Activated CD8-positive, alpha-beta memory T cell treated with anti-CD3 and anti-CD28 coated beads for 48 hours (primary cell): ENCODE results near the gene DPM1.
"Not testable (repeated sequence)": the region's sequence is repeated elsewhere in the genome, so short reads cannot be mapped to it uniquely, and the experiment has no call there.

Source experiments
- DNase-seq, 3 experiments: peaks; one replicate each; pipeline ENCODE4 v3.0.0-alpha.2; 2020; ENCODE audit warnings: low read depth in 2 of 3, low spot score in 2 of 3

Gene DPM1

GRCh38 chr20:50980071-50980681 lies 21.8 kb upstream of the DPM1 start:
- DNase-seq = peak in 2 of 3 experiments; percentile 23 to 24

- not testable (repeated sequence) for DNase-seq
Measured at GRCh38 chr20:50978533-50978932, 20.2 kb upstream of the DPM1 start.

GRCh38 chr20:50977066-50978021 lies 19.0 kb upstream of the DPM1 start:
- DNase-seq = no peak

DNA sequence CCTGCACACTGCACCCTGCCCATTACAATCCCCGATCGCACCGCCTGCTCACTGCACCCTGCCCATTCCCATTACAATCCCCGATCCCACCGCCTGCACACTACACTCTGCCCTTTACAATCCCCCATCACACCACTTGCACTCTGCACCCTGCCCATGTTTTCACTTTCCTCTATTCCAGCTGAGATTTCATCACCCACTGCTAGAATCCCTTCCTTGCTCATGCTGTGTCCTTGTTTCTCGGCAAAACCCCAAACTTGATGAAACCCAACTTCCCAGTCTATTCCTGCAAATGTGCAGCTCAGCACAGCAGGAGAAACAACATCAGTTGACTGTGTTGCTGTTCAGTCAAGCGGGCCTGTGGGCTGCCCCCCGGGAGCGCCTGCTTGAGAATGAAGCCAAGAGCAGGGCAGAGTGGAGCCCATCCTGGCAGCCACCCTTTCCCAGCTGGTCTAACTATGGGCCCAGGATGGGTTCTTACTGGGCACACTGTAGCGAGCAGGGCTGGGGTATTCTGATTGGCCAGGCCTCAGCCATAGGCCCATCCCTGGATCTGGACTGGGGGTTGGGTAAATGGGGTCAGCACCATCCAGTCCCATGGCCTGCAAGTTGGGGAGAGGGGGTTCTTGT lies 17.5 kb upstream of the DPM1 start:
- DNase-seq = no peak

- DNase-seq = no peak
Measured at GRCh38 chr20:50969912-50970311, 11.6 kb upstream of the DPM1 start.

- DNase-seq = no peak
Measured at GRCh38 chr20:50969435-50969834, 11.1 kb upstream of the DPM1 start.

DNA sequence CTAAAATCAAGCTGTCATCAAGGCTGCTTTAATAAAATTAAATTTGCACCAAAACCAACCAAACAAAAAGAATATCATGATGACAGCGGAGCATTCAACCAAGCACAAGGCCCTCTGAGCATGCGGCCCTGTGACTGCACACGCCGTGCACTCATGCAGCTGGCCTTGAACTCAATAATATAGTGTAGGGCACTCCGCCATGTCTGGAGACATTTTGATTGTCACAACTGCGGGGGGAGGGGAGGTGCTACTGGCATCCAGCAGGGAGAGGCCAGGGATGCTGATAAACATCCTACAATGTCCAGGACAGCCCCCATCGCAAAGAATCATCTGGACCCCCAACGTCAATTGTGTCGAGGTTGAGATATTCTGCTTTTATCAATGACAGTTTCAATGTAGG lies 10.0 kb upstream of the DPM1 start:
- DNase-seq = no peak

- DNase-seq = no peak
Measured at GRCh38 chr20:50967586-50967985, 9.3 kb upstream of the DPM1 start.

DNA sequence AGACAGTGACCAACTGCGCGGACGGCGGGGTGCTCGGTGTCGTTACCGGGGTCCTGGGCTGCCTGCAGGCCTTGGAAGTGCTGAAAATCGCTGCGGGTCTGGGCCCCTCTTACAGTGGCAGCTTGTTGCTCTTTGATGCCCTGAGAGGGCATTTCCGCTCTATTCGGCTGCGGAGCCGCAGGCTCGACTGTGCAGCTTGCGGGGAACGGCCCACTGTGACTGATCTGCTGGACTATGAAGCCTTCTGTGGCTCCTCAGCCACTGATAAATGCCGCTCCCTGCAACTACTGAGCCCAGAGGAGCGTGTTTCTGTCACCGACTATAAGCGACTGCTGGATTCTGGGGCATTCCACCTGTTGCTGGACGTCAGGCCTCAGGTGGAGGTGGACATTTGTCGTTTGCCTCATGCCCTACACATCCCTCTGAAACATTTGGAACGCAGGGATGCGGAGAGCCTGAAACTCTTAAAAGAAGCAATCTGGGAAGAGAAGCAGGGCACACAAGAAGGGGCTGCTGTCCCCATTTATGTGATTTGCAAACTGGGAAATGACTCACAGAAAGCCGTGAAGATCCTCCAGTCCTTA lies 1.3 kb upstream of the DPM1 start:
- DNase-seq = no peak

DNA sequence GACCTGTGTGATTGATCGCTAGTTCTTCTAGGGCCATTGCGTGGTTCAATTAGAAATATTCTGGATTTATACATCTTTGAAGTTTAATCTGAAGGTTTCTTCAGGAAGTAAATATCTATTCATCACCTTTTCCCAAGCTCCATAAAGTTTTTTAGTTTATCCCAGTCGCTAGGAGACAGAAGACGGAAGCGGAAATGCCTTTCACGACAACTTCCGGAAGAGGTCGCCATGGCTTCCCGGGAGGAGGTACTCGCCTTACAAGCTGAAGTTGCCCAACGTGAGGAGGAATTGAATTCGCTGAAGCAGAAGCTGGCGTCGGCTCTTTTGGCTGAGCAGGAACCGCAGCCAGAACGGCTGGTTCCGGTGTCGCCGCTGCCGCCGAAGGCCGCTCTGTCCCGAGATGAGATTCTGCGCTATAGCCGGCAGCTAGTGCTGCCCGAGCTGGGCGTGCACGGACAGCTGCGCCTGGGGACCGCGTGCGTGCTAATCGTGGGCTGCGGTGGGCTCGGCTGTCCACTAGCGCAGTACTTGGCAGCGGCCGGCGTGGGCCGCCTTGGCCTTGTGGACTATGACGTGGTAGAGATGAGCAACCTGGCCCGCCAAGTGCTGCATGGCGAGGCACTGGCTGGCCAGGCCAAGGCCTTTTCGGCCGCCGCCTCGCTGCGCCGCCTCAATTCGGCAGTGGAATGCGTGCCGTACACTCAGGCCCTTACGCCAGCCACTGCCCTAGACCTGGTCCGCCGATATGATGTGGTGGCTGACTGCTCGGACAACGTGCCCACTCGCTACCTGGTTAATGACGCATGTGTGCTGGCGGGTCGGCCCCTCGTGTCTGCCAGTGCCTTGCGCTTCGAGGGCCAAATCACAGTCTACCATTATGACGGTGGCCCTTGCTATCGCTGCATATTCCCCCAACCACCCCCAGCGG lies 547 bp upstream of the DPM1 start, which contains the start of gene MOCS3:
Gene MOCS3 (plus strand): TSS at position 204 of the 928 bp plus-strand sequence. CDS start 25 bp downstream, at position 229.
- DNase-seq = peak; percentile 43 to 63 (median 45)

DNA sequence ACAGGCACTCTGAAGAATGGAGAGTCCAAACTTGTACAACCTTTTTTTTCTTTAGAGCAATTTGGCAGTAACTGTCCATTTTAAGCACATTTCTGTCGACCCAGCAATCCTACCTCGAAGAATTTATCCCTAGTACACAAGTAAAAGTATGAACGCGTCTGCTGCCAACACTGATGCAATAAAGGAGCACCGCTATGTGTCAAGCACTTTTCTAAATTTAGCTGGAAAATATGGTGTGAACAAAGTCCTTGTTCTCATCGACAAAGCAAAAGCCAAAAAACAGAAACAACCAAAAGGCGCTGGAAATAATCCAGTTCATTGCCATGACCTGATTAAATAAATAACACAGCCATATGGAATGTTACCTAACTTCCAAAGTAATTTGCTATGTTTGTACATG lies 1.1 kb downstream of the DPM1 start:
- no peak for DNase-seq

- no peak for DNase-seq
Measured at GRCh38 chr20:50953821-50954220, 4.5 kb downstream of the DPM1 start.

- DNase-seq = no peak
Measured at GRCh38 chr20:50953196-50953595, 5.1 kb downstream of the DPM1 start.

DNA sequence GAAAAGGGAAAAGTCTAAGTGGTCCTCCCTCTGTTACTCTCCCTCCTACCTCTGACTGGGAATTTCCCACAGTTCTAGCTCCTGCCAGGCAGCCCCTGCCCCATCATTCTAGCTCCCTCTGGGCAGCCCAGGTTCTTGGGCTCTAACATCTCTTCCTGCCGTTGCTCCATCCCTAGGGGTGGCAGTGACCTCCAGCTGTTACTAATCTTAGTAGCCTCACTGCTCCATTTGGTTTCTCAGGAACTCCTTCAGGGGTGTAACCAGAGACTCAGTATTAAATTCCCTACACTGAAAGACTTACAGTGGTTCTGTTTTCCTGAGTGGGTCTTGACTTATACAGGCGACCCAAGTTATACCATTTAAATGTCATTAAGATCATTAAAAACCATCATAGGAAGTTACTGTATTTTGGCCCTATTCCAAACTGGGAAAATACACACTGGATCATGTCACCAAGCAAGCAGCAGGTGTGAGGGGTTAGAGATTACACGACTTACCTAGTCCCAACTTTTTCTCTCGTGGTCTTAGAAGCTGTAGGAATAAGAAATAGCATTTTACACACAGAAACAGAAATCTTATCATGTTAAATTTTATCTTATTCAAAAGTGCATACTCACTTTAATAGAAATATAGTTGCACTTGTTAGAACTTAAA lies 10.1 kb downstream of the DPM1 start:
- no peak for DNase-seq

GRCh38 chr20:50943069-50943468 lies 15.3 kb downstream of the DPM1 start:
- no peak for DNase-seq

- no peak for DNase-seq
Measured at GRCh38 chr20:50933589-50933988, 24.7 kb downstream of the DPM1 start.

DNA sequence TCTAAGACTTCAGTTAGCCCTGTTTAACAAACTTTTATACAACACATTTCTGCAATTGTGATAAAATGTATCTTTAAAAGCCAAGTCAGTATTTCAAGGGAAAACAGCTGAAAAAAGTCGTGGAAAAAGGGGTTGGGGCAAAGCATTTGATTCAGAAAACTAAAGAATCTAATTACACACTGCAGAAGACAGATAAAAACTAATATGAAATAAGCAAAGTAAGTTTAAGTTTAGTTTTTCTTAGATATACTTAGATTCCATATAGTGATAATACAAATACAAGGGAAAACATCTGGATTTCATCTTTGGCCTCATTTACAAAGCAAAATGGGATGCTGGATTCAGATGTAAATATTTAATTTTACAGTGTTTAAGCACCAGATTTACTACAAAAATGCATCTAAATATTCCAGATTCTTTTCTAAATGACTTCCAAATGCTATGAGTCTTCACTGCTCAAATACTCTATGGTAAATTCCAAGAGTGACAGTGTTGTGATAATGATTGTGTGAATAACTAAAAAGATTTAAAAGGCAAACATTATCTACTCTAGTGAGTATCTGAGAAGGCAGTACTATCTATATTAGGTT lies 25.5 kb downstream of the DPM1 start:
- no peak for DNase-seq

GRCh38 chr20:50932016-50932485 lies 26.3 kb downstream of the DPM1 start:
- no peak for DNase-seq

GRCh38 chr20:50931306-50932015 lies 26.9 kb downstream of the DPM1 start, which contains the start of gene ADNP:
TSS of gene ADNP (minus strand) at chr20:50931437. CDS start at chr20:50903996, 27,441 bp downstream.
- peak; percentile 71 to 84 (median 73) for DNase-seq
